ENCODE measurements around the gene ADPRM.

DNA sequence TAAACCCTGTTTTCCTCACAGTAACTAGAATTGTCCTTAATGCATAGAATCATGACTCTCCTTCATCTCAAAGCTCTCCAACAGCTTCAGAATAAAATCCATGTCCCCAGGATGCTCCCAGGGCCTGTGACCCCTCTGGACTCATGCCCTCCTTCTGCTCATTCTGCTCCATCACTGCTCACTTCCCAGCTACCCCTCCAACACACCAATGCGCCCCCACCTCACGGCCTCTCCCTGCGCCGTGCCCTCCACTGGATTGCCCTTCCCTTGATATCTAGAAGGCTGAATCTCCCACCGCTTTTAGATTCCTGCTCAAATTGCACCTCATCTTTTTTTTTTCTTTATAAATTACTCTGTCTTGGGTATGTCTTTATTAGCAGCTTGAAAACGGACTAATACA lies 45.0 kb downstream of the ADPRM start:
- TF ChIP-seq, protein P1, sequence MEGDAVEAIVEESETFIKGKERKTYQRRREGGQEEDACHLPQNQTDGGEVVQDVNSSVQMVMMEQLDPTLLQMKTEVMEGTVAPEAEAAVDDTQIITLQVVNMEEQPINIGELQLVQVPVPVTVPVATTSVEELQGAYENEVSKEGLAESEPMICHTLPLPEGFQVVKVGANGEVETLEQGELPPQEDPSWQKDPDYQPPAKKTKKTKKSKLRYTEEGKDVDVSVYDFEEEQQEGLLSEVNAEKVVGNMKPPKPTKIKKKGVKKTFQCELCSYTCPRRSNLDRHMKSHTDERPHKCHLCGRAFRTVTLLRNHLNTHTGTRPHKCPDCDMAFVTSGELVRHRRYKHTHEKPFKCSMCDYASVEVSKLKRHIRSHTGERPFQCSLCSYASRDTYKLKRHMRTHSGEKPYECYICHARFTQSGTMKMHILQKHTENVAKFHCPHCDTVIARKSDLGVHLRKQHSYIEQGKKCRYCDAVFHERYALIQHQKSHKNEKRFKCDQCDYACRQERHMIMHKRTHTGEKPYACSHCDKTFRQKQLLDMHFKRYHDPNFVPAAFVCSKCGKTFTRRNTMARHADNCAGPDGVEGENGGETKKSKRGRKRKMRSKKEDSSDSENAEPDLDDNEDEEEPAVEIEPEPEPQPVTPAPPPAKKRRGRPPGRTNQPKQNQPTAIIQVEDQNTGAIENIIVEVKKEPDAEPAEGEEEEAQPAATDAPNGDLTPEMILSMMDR (IDR thresholded peaks at IDR 0.05) = no peak
- TF ChIP-seq POLR2A (IDR thresholded peaks at IDR 0.05) = no peak
- TF ChIP-seq POLR2AphosphoS5 (IDR thresholded peaks at IDR 0.05) = no peak
